ENCODE data around the gene RFXAP. TPM values are rescaled to one million over a fixed set of nuclear protein-coding genes. Genes with fewer than 3 reads are reported as not detected.

RFXAP gene
- polyA plus RNA-seq, 1 of the 3 experiments (the other 2 are of a cell fraction), result 4.1 TPM

DNA sequence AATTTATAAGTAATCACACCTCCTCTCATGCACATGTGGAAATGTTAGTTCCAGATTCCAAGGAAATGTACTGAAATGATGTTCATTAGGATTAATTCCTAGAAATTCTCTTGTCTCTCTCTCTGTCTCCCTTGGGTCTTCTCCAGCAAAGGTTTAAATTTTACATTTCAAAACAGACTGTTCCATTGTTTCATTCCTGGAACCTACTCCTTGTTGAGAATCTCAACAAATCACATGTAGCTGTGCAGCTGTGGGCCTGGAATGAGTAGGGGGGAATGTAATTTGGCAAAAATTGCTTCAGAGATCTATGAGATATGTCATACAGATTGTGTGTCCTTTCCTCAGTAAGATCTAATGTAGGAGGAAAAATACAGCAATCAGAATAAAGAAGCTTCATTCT, 46.2 kb upstream of the RFXAP start:
- Histone ChIP-seq H3K4me3 (ENCODE audit: low read depth in 2 of 2, low read length in 1 of 2) (no peak overlapping the region), H3K4me1 (ENCODE audit: control insufficient read depth in 1 of 2, insufficient read depth in 2 of 2, low read depth in 1 of 2, low read length in 1 of 2) (no peaks in the 10 kb centered on the region), H3K9ac (no peak overlapping the region), H3K79me2 (ENCODE audit: insufficient read depth) (no peaks in the 10 kb centered on the region), H3K36me3 (replicated peaks in 1 of 2; ENCODE audit: control insufficient read depth in 1 of 2, insufficient read depth in 2 of 2, low read length in 1 of 2) (no peaks in the 10 kb centered on the region), H4K20me1 (ENCODE audit: insufficient read depth) (no peaks in the 10 kb centered on the region), H3K9me2 (no peaks in the 10 kb centered on the region), H3K9me3 (no peaks in the 10 kb centered on the region), H3F3A (replicated peaks; ENCODE audit: insufficient read depth) (no peaks in the 10 kb centered on the region), H2AFZ (ENCODE audit: low read depth) (no peak overlapping the region), H3K27me3 (ENCODE audit: insufficient read depth) (no peaks in the 10 kb centered on the region; the same call in 1 of the 2 replicates), H3K4me2 (no peak overlapping the region), H3K27ac (ENCODE audit: low read depth in 2 of 2, low read length in 1 of 2) (no peak overlapping the region)
- ChIA-PET POLR2A (no interaction called here), CTCF (no interaction called here)
- DNase-seq, result no peak
- TF ChIP-seq RFX5 (IDR thresholded peaks at IDR 0.05; ENCODE audit: low read length) (no peak), POLR2AphosphoS5 (IDR thresholded peaks at IDR 0.05; ENCODE audit: low read depth, low read length) (no peak), NFIC (IDR thresholded peaks at IDR 0.05; ENCODE audit: borderline replicate concordance) (no peak), SIN3A (IDR thresholded peaks at IDR 0.05; ENCODE audit: borderline replicate concordance, low read depth, low read length) (no peak), SMC3 (IDR thresholded peaks at IDR 0.05; ENCODE audit: low read depth, low read length) (no peak), FOXJ3 (CRISPR knock-in tag; IDR thresholded peaks at IDR 0.05) (no peak), MEF2A (IDR thresholded peaks at IDR 0.05; ENCODE audit: borderline replicate concordance, low read depth) (no peak), TCF12 (IDR thresholded peaks at IDR 0.05) (no peak), GABPA (IDR thresholded peaks at IDR 0.05; ENCODE audit: low read depth) (no peak), TAF1 (IDR thresholded peaks at IDR 0.05; ENCODE audit: borderline replicate concordance, low read depth, low read length) (no peak), NRF1 (IDR thresholded peaks at IDR 0.05; ENCODE audit: low read depth, low read length) (no peak), EP300 (IDR thresholded peaks at IDR 0.05; ENCODE audit: borderline replicate concordance in 1 of 2, low read depth in 1 of 2, low read length in 1 of 2) (no peak), CHD2 (IDR thresholded peaks at IDR 0.05; ENCODE audit: low read length, partially characterized antibody) (no peak), EZH2phosphoT487 (IDR thresholded peaks at IDR 0.05; ENCODE audit: borderline replicate concordance, low read depth) (no peak), ELF1 (IDR thresholded peaks at IDR 0.05) (no peak)
- TF ChIP-seq, protein P1, sequence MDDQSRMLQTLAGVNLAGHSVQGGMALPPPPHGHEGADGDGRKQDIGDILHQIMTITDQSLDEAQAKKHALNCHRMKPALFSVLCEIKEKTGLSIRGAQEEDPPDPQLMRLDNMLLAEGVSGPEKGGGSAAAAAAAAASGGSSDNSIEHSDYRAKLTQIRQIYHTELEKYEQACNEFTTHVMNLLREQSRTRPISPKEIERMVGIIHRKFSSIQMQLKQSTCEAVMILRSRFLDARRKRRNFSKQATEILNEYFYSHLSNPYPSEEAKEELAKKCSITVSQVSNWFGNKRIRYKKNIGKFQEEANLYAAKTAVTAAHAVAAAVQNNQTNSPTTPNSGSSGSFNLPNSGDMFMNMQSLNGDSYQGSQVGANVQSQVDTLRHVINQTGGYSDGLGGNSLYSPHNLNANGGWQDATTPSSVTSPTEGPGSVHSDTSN (IDR thresholded peaks at IDR 0.05), result no peak
- TF ChIP-seq, protein P2, sequence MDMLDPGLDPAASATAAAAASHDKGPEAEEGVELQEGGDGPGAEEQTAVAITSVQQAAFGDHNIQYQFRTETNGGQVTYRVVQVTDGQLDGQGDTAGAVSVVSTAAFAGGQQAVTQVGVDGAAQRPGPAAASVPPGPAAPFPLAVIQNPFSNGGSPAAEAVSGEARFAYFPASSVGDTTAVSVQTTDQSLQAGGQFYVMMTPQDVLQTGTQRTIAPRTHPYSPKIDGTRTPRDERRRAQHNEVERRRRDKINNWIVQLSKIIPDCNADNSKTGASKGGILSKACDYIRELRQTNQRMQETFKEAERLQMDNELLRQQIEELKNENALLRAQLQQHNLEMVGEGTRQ (IDR thresholded peaks at IDR 0.05; ENCODE audit: borderline replicate concordance, low read depth, low read length), result no peak
- TF ChIP-seq, protein P3, sequence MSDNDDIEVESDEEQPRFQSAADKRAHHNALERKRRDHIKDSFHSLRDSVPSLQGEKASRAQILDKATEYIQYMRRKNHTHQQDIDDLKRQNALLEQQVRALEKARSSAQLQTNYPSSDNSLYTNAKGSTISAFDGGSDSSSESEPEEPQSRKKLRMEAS (IDR thresholded peaks at IDR 0.05; ENCODE audit: low read depth), result no peak
- TF ChIP-seq, protein P4, sequence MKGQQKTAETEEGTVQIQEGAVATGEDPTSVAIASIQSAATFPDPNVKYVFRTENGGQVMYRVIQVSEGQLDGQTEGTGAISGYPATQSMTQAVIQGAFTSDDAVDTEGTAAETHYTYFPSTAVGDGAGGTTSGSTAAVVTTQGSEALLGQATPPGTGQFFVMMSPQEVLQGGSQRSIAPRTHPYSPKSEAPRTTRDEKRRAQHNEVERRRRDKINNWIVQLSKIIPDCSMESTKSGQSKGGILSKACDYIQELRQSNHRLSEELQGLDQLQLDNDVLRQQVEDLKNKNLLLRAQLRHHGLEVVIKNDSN (IDR thresholded peaks at IDR 0.05; ENCODE audit: borderline replicate concordance, low read depth), result no peak
- TF ChIP-seq, protein P5, sequence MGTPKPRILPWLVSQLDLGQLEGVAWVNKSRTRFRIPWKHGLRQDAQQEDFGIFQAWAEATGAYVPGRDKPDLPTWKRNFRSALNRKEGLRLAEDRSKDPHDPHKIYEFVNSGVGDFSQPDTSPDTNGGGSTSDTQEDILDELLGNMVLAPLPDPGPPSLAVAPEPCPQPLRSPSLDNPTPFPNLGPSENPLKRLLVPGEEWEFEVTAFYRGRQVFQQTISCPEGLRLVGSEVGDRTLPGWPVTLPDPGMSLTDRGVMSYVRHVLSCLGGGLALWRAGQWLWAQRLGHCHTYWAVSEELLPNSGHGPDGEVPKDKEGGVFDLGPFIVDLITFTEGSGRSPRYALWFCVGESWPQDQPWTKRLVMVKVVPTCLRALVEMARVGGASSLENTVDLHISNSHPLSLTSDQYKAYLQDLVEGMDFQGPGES (IDR thresholded peaks at IDR 0.05; ENCODE audit: low read depth, low read length), result no peak
